Thyroid gland (tissue), 4 donors: ENCODE data around the gene MS4A10.

Experiments
- POLR2A ChIP-seq, 2 donors: fragments of 450-650 bp; IDR thresholded peaks; one replicate each; pipeline ENCODE4 v1.6.1; 2017; ENCODE audit warnings: antibody characterized with exemption in 2 of 2, mild to moderate bottlenecking in 2 of 2, moderate library complexity in 1 of 2
- TF ChIP-seq, protein P1 (sequence below), 6 experiments: fragments of 200-600 bp in 3 of 6; fragments of 450-650 bp in 3 of 6; sonication (generic) in 3 of 6; IDR thresholded peaks; one replicate each; pipeline ENCODE4 v1.5.1; 2016 to 2019; ENCODE audit warnings: antibody characterized with exemption in 6 of 6, mild to moderate bottlenecking in 2 of 6, inconsistent platforms in 1 of 6, moderate library complexity in 1 of 6

DNA sequence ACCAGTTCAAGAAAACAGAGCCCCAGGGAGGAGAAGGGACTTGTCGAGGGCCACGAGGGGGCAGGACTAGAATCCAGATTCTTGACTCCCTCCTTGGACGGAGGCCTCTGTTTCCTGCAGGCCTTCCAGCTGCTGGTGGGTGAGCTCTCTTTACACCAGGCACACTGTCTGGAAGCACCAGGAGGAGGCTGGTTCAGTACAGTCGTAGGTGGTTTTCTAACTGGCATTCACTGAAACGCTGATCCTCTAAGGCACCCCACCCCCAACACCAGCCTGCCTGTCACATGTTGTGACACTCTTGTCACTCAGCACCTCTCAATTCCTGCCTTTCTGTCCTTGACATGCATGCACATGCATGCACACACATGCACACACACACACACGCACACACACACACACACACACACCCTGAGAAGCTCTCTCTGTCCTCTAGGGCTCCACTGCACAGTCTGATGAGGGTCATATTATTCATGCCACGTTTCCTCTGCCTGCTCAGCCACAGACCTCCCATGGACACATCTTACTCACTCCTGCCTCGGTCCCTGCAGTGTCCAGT, 751 bp downstream of the MS4A10 start:
- TF ChIP-seq, protein P1, sequence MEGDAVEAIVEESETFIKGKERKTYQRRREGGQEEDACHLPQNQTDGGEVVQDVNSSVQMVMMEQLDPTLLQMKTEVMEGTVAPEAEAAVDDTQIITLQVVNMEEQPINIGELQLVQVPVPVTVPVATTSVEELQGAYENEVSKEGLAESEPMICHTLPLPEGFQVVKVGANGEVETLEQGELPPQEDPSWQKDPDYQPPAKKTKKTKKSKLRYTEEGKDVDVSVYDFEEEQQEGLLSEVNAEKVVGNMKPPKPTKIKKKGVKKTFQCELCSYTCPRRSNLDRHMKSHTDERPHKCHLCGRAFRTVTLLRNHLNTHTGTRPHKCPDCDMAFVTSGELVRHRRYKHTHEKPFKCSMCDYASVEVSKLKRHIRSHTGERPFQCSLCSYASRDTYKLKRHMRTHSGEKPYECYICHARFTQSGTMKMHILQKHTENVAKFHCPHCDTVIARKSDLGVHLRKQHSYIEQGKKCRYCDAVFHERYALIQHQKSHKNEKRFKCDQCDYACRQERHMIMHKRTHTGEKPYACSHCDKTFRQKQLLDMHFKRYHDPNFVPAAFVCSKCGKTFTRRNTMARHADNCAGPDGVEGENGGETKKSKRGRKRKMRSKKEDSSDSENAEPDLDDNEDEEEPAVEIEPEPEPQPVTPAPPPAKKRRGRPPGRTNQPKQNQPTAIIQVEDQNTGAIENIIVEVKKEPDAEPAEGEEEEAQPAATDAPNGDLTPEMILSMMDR (IDR thresholded peaks at IDR 0.05), result no peak
- TF ChIP-seq POLR2A (IDR thresholded peaks at IDR 0.05), result no peak
